WERI-Rb-1 (cell line): ENCODE measurements around the gene OR8G5.
"Not testable (repeated sequence)": the region's sequence is repeated elsewhere in the genome, so short reads cannot be mapped to it uniquely, and the experiment has no call there.

Source experiments
- DNase-seq: peaks from one replicate; pipeline ENCODE4 v3.0.0-alpha.2; 2020
- H3K27ac ChIP-seq: fragments of 250-450 bp; sonication (Bioruptor Pico); 2 replicates; pipeline ENCODE4 v1.5.1; 2020; ENCODE audit warnings: mild to moderate bottlenecking, moderate library complexity
- H3K27me3 ChIP-seq: fragments of 250-450 bp; sonication (Bioruptor Pico); 2 replicates; pipeline ENCODE4 v1.5.1; 2021; ENCODE audit warnings: mild to moderate bottlenecking, low read depth, moderate library complexity; ENCODE audit not compliant: insufficient read depth, severe bottlenecking
- H3K36me3 ChIP-seq: fragments of 250-450 bp; sonication (Bioruptor Pico); 2 replicates; pipeline ENCODE4 v1.5.1; 2020; ENCODE audit warnings: mild to moderate bottlenecking, moderate library complexity
- H3K4me3 ChIP-seq: 2 replicates; pipeline ENCODE4 v1.5.1; 2011; ENCODE audit warnings: low read depth, mild to moderate bottlenecking, control low read depth, low read length
- H3K9me3 ChIP-seq: fragments of 250-450 bp; sonication (Bioruptor Pico); 2 replicates; pipeline ENCODE4 v1.5.1; 2021; ENCODE audit warnings: mild to moderate bottlenecking, moderate library complexity; ENCODE audit not compliant: severe bottlenecking
- TF ChIP-seq, protein P1 (sequence below): IDR thresholded peaks from 2 replicates; pipeline ENCODE4 v1.5.1; 2011; ENCODE audit warnings: low read depth, mild to moderate bottlenecking, control low read depth, inconsistent platforms, low read length

Gene OR8G5

GRCh38 chr11:124219126-124219525 lies 37.0 kb upstream of the OR8G5 start:
- no peak for DNase-seq
- no peaks in the 10 kb centered on the region for H3K9me3 ChIP-seq
- no peaks in the 10 kb centered on the region for H3K36me3 ChIP-seq
- no peaks in the 10 kb centered on the region for H3K27me3 ChIP-seq
- TF ChIP-seq, protein P1, sequence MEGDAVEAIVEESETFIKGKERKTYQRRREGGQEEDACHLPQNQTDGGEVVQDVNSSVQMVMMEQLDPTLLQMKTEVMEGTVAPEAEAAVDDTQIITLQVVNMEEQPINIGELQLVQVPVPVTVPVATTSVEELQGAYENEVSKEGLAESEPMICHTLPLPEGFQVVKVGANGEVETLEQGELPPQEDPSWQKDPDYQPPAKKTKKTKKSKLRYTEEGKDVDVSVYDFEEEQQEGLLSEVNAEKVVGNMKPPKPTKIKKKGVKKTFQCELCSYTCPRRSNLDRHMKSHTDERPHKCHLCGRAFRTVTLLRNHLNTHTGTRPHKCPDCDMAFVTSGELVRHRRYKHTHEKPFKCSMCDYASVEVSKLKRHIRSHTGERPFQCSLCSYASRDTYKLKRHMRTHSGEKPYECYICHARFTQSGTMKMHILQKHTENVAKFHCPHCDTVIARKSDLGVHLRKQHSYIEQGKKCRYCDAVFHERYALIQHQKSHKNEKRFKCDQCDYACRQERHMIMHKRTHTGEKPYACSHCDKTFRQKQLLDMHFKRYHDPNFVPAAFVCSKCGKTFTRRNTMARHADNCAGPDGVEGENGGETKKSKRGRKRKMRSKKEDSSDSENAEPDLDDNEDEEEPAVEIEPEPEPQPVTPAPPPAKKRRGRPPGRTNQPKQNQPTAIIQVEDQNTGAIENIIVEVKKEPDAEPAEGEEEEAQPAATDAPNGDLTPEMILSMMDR: no peak
- no peak overlapping the region for H3K27ac ChIP-seq
- H3K4me3 ChIP-seq: no peak overlapping the region

DNA sequence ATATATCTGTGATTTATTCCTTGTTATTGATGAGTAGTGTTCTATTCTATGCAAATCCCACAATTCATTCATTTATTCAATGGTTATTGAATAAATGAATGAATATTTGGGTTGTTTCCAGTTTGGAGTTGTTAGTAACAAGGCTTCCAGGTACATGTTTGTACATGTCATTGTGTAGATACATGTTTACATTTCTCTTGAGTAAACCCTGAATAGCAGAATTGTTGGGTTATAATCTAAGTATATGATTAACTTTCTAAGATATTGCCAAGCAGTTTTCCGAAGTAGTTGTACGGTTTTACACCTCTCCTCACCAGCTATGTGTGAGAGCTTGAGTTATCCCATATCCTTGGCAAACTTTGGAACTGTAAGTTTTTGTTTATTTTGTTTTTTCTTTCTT lies 33.8 kb upstream of the OR8G5 start:
- TF ChIP-seq, protein P1: no peak
- Histone ChIP-seq H3K9me3 (no peaks in the 10 kb centered on the region), H3K27ac (no peak overlapping the region), H3K27me3 (no peaks in the 10 kb centered on the region), H3K36me3 (no peaks in the 10 kb centered on the region), H3K4me3 (no peak overlapping the region)
- no peak for DNase-seq

GRCh38 chr11:124224618-124225423 lies 31.4 kb upstream of the OR8G5 start:
- not testable (repeated sequence) for DNase-seq, H3K27ac ChIP-seq, H3K36me3 ChIP-seq, H3K9me3 ChIP-seq, H3K4me3 ChIP-seq, H3K27me3 ChIP-seq

DNA sequence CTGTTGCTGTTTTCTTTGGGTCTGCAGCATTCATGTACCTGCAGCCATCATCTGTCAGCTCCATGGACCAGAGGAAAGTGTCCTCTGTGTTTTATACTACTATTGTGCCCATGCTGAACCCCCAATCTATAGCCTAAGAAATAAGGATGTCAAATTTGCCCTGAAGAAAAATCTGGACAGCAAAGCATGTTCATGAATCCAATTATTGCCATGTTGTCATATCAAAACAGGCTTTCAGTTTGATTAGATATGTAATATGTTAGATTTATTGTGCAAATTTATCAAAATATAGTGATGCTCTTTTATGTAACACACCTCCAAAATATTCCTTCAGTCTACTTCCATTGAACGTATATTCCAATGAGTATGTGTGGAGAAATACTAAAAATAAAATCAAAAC lies 30.7 kb upstream of the OR8G5 start:
- no peak for DNase-seq
- no peak overlapping the region for H3K27ac ChIP-seq
- TF ChIP-seq, protein P1: no peak
- H3K36me3 ChIP-seq: no peaks in the 10 kb centered on the region
- H3K27me3 ChIP-seq: no peaks in the 10 kb centered on the region
- no peak overlapping the region for H3K4me3 ChIP-seq
- no peaks in the 10 kb centered on the region for H3K9me3 ChIP-seq

GRCh38 chr11:124233376-124233775 lies 22.8 kb upstream of the OR8G5 start:
- Histone ChIP-seq H3K9me3 (peaks cover 2% of the 10 kb centered on the region), H3K36me3 (no peaks in the 10 kb centered on the region), H3K27ac (no peak overlapping the region), H3K4me3 (no peak overlapping the region), H3K27me3 (no peaks in the 10 kb centered on the region)
- no peak for DNase-seq
- TF ChIP-seq, protein P1: no peak

- Histone ChIP-seq H3K36me3 (no peaks in the 10 kb centered on the region), H3K27me3 (no peaks in the 10 kb centered on the region), H3K4me3 (no peak overlapping the region), H3K9me3 (no peaks in the 10 kb centered on the region), H3K27ac (no peak overlapping the region)
- DNase-seq: no peak
- TF ChIP-seq, protein P1: no peak
Observed at GRCh38 chr11:124238512-124238911, 17.7 kb upstream of the OR8G5 start.
